Caco-2 (cell line): ENCODE results near the gene PDE11A. TPM values are rescaled to one million over a fixed set of nuclear protein-coding genes. Genes with fewer than 3 reads are reported as not detected.

Experiments
- BruUV-seq: library from RNA; stranded (reverse); fragments of 400-500 nt; replicated peaks from 2 replicates; lab custom pipeline; 2021; lab: Mats Ljungman, UMichigan
- CTCF ChIA-PET: fragments of 300-600 bp; sonication (Branson Sonifier 250); formaldehyde crosslinking; loops from one replicate; lab custom pipeline; 2022; ENCODE audit warnings: antibody characterized with exemption; lab: Charles Lee
- POLR2A ChIA-PET: fragments of 300-600 bp; sonication (Branson Sonifier 250); formaldehyde crosslinking; loops from one replicate; lab custom pipeline; 2022; ENCODE audit warnings: antibody characterized with exemption; lab: Charles Lee
- DNase-seq, 2 experiments: peaks; one replicate each; pipeline versions ENCODE4 v3.0.0 to v3.0.0-alpha.2; 2020 to 2022
- H3K27me3 ChIP-seq: replicated peaks from 2 replicates; pipeline ENCODE4 v1.6.0; 2011; ENCODE audit warnings: low read length; ENCODE audit not compliant: control insufficient read depth, insufficient read depth
- H3K36me3 ChIP-seq: 2 replicates; pipeline ENCODE4 v1.5.1; 2011; ENCODE audit warnings: low read length; ENCODE audit not compliant: control insufficient read depth, insufficient read depth
- H3K4me1 ChIP-seq: fragments of 250-450 bp; sonication (Bioruptor Pico); 2 replicates; pipeline ENCODE4 v1.5.1; 2020; ENCODE audit warnings: mild to moderate bottlenecking
- H3K4me3 ChIP-seq: 2 replicates; pipeline ENCODE4 v1.5.1; 2011; ENCODE audit warnings: low read depth, mild to moderate bottlenecking, control low read depth, low read length
- H3K9me3 ChIP-seq: fragments of 250-450 bp; sonication (Bioruptor Pico); 2 replicates; pipeline ENCODE4 v1.5.1; 2020; ENCODE audit warnings: mild to moderate bottlenecking, moderate library complexity
- H3K27ac Mint-ChIP-seq: one replicate; pipeline ENCODE4 v1.8.0; 2022; ENCODE audit warnings: mixed read lengths; ENCODE audit not compliant: unreplicated experiment
- H3K27me3 Mint-ChIP-seq: one replicate; pipeline ENCODE4 v1.8.0; 2022; ENCODE audit warnings: mixed read lengths; ENCODE audit not compliant: insufficient read depth, unreplicated experiment
- H3K36me3 Mint-ChIP-seq: one replicate; pipeline ENCODE4 v1.8.0; 2022; ENCODE audit warnings: mild to moderate bottlenecking, mixed read lengths; ENCODE audit not compliant: insufficient read depth, unreplicated experiment
- H3K4me1 Mint-ChIP-seq: one replicate; pipeline ENCODE4 v1.8.0; 2022; ENCODE audit warnings: low read depth, mixed read lengths; ENCODE audit not compliant: unreplicated experiment
- H3K4me3 Mint-ChIP-seq: one replicate; pipeline ENCODE4 v1.8.0; 2022; ENCODE audit warnings: mild to moderate bottlenecking, moderate library complexity, mixed read lengths; ENCODE audit not compliant: unreplicated experiment
- H3K9me3 Mint-ChIP-seq: one replicate; pipeline ENCODE4 v1.8.0; 2022; ENCODE audit warnings: mixed read lengths; ENCODE audit not compliant: unreplicated experiment
- CTCF ChIP-seq, 2 experiments: fragments of 200-600 bp in 1 of 2; IDR thresholded peaks; 1 replicate in 1 of 2; 2 replicates in 1 of 2; pipeline versions ENCODE4 v1.5.1 to v1.8.0; 2011 to 2022; ENCODE audit warnings: antibody characterized with exemption in 1 of 2, control low read depth in 1 of 2, inconsistent platforms in 1 of 2, low read depth in 1 of 2, low read length in 1 of 2, mild to moderate bottlenecking in 1 of 2, moderate library complexity in 1 of 2; ENCODE audit not compliant: insufficient read depth in 1 of 2, severe bottlenecking in 1 of 2, unreplicated experiment in 1 of 2
- intact Hi-C: fragments of 100-400 bp; cut with micrococcal nuclease; formaldehyde crosslinking; loops from one replicate; pipeline ENCODE4 v1.10.0; 2022; ENCODE audit not compliant: unreplicated experiment
- total RNA-seq: library from RNA; stranded (reverse); gene quantifications from 2 replicates; pipeline ENCODE4 v1.2.3, GENCODE V29; 2022

Gene PDE11A
- total RNA-seq, 1 experiment from 2014 or later: 0.25 TPM

- TF ChIP-seq CTCF (IDR thresholded peaks at IDR 0.05; ENCODE audit: insufficient read depth in 1 of 2, low read depth in 1 of 2, low read length in 1 of 2, severe bottlenecking in 1 of 2, unreplicated experiment in 1 of 2): no peak
- H3K9me3 ChIP-seq: no peaks in the 10 kb centered on the region
- H3K27me3 ChIP-seq: no peaks in the 10 kb centered on the region
- no peaks in the 10 kb centered on the region for H3K36me3 ChIP-seq
- H3K9me3 Mint-ChIP-seq: no peaks in the 10 kb centered on the region
- peak overlapping the region; percentile 87 for H3K4me3 Mint-ChIP-seq
- intact Hi-C loops: loop anchor here (1.0 kb wide), 1 partner anchor 38 kb away; no protein-coding TSS in a partner anchor
- DNase-seq: no peak
- peaks cover 23% of the 10 kb centered on the region for H3K4me1 Mint-ChIP-seq
- POLR2A ChIA-PET: no interaction called here
- no peak overlapping the region for H3K27ac Mint-ChIP-seq
- H3K4me3 ChIP-seq: peak overlapping the region; percentile 48; the same call in 1 of the 2 replicates
- peaks cover 11% of the 10 kb centered on the region for H3K27me3 Mint-ChIP-seq
- no TSS peak for BruUV-seq
- H3K36me3 Mint-ChIP-seq: no peaks in the 10 kb centered on the region
- peaks cover 7% of the 10 kb centered on the region; the same call in 1 of the 2 replicates for H3K4me1 ChIP-seq
- CTCF ChIA-PET: no interaction called here
These were observed 586 bp downstream of the PDE11A start for GRCh38 chr2:178072000-178072382.

GRCh38 chr2:178070824-178071223 is 1.8 kb downstream of the PDE11A start:
- Mint-ChIP-seq H3K27ac (no peak overlapping the region), H3K9me3 (no peaks in the 10 kb centered on the region), H3K36me3 (no peaks in the 10 kb centered on the region), H3K4me3 (no peak overlapping the region), H3K4me1 (peaks cover 23% of the 10 kb centered on the region), H3K27me3 (peaks cover 11% of the 10 kb centered on the region)
- H3K4me1 ChIP-seq: peaks cover 7% of the 10 kb centered on the region; the same call in 1 of the 2 replicates
- BruUV-seq: no TSS peak
- H3K36me3 ChIP-seq: no peaks in the 10 kb centered on the region
- H3K9me3 ChIP-seq: no peaks in the 10 kb centered on the region
- intact Hi-C loops: no loop called here
- no peak for DNase-seq
- CTCF ChIA-PET: no interaction called here
- no peak overlapping the region for H3K4me3 ChIP-seq
- H3K27me3 ChIP-seq: no peaks in the 10 kb centered on the region
- TF ChIP-seq CTCF (IDR thresholded peaks at IDR 0.05; ENCODE audit: insufficient read depth in 1 of 2, low read depth in 1 of 2, low read length in 1 of 2, severe bottlenecking in 1 of 2, unreplicated experiment in 1 of 2): no peak
- POLR2A ChIA-PET: no interaction called here

DNA sequence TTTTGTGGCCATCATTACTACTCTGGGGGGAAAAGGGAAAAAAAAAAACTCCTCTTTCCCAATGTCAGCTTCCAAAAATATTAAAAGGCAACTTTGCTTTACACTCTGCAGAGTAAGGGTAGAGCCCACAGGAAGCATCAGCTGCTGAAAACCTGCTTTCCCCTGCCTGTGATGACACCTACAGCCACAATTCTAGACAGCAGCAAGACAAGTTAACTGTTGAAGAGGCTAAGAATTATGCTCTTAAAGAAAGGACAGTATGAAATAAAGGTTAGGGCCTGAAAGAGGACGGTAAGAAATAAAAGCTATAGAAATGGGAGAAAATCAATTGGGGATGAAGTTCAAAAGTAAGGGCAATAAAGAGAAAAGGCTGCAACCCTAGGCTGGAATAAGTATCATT is 3.0 kb downstream of the PDE11A start:
- intact Hi-C loops: loop anchor here (1.0 to 10.0 kb wide), 3 partner anchors 87 to 275 kb away; no protein-coding TSS in a partner anchor
- BruUV-seq: no TSS peak
- CTCF ChIA-PET: no interaction called here
- no peak overlapping the region for H3K4me3 ChIP-seq
- H3K36me3 ChIP-seq: no peaks in the 10 kb centered on the region
- Mint-ChIP-seq H3K27ac (no peak overlapping the region), H3K4me1 (peaks cover 17% of the 10 kb centered on the region), H3K27me3 (peaks cover 11% of the 10 kb centered on the region), H3K9me3 (no peaks in the 10 kb centered on the region), H3K4me3 (no peak overlapping the region), H3K36me3 (no peaks in the 10 kb centered on the region)
- no peaks in the 10 kb centered on the region for H3K9me3 ChIP-seq
- H3K27me3 ChIP-seq: no peaks in the 10 kb centered on the region
- POLR2A ChIA-PET: no interaction called here
- peak in 1 of 2 experiments; percentile 10 for DNase-seq
- no peak for TF ChIP-seq CTCF (IDR thresholded peaks at IDR 0.05; ENCODE audit: insufficient read depth in 1 of 2, low read depth in 1 of 2, low read length in 1 of 2, severe bottlenecking in 1 of 2, unreplicated experiment in 1 of 2)
- H3K4me1 ChIP-seq: peaks cover 4% of the 10 kb centered on the region; the same call in 1 of the 2 replicates
